ENCODE data around the gene CCDC68.

DNA sequence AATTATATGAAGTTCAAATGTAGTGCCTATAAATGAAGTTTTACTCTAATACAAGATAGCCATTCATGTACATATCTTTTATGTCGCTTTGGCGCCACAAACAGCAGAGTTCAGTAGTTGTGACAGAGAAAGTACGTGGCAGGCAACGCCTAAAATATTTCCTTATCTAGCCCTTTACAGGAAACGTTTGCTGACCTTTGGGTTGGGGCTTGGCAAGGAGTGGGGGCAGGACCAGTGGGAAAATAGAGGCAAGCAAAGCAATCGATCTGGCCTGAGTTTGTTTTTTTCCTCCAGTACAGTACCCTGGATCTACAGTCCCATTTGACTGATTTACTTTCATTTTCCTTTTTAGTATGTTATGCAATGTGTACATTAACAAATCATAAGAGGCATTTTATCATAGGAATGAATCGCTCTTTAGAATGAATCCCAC lies 13.1 kb downstream of the CCDC68 start:
- TF ChIP-seq, protein P1, sequence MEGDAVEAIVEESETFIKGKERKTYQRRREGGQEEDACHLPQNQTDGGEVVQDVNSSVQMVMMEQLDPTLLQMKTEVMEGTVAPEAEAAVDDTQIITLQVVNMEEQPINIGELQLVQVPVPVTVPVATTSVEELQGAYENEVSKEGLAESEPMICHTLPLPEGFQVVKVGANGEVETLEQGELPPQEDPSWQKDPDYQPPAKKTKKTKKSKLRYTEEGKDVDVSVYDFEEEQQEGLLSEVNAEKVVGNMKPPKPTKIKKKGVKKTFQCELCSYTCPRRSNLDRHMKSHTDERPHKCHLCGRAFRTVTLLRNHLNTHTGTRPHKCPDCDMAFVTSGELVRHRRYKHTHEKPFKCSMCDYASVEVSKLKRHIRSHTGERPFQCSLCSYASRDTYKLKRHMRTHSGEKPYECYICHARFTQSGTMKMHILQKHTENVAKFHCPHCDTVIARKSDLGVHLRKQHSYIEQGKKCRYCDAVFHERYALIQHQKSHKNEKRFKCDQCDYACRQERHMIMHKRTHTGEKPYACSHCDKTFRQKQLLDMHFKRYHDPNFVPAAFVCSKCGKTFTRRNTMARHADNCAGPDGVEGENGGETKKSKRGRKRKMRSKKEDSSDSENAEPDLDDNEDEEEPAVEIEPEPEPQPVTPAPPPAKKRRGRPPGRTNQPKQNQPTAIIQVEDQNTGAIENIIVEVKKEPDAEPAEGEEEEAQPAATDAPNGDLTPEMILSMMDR (conservative IDR thresholded peaks at IDR 0.05; ENCODE audit: low read length) = no peak; the same call in 1 of the 2 replicates
- TF ChIP-seq EZH2phosphoT487 (IDR thresholded peaks at IDR 0.05; ENCODE audit: borderline replicate concordance) = no peak

Measured in Loucy (cell line).